HL-60/S4 (cell line): ENCODE data around the gene LMF1.

Source experiments
- in situ Hi-C: fragments of 300-500 bp; cut with MboI; formaldehyde crosslinking; loops from 2 replicates; pipeline ENCODE4 v1.14.3; 2022; ENCODE audit warnings: low sequenced_read_pairs

Gene LMF1

GRCh38 chr16:970766-971581 lies at the start of gene LMF1:
Gene LMF1, minus strand, starts transcription at chr16:970984. Its CDS starts 4 bp downstream, at chr16:970980.
- in situ Hi-C loops, result no loop called here

GRCh38 chr16:1020091-1020399 lies 49.3 kb upstream of the LMF1 start:
- in situ Hi-C loops, result no loop called here

DNA sequence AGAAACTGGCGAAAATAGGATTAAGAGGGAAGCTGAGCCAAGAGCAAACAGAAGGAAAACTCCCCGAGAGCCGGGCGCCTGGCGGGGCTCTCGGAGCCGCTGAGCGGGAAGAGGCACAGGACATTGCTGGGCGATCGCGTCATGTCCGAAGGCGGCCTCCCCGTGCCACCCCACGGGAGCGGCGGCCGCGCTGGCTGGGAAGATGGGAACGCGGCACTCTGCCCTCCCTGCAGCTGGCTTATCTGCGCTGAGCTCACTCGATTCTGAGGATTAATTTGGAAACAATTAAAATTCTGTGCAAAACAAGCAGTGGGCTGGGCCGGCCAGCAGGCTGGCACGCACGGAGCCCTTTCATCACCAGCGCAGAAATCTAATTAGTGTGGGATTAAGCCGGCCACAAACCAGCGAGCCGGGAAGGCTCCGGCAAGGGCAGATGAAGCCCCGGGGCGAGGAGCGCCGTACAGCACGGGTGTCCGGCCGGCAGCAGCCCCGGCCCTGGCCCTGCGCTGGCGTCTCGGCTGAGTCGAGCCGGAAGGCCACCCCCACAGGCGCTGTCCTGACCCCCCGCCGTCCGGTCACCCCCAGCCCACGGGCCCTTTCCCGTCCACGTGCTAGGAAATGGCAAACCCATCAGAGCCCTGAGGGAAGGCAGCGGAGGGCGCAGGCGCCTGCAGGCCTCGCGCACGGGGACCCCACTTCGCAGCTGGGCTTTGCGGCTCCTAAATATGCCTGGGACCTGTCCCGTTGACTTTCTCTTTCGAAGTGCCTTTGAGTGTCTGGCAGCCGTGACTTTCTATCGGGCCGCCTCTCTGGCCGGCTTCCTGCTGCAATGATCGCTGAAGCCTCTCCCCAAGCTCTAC lies 48.7 kb upstream of the LMF1 start:
- in situ Hi-C loops, result no loop called here

GRCh38 chr16:1018447-1019198 lies 47.8 kb upstream of the LMF1 start:
- in situ Hi-C loops, result no loop called here

DNA sequence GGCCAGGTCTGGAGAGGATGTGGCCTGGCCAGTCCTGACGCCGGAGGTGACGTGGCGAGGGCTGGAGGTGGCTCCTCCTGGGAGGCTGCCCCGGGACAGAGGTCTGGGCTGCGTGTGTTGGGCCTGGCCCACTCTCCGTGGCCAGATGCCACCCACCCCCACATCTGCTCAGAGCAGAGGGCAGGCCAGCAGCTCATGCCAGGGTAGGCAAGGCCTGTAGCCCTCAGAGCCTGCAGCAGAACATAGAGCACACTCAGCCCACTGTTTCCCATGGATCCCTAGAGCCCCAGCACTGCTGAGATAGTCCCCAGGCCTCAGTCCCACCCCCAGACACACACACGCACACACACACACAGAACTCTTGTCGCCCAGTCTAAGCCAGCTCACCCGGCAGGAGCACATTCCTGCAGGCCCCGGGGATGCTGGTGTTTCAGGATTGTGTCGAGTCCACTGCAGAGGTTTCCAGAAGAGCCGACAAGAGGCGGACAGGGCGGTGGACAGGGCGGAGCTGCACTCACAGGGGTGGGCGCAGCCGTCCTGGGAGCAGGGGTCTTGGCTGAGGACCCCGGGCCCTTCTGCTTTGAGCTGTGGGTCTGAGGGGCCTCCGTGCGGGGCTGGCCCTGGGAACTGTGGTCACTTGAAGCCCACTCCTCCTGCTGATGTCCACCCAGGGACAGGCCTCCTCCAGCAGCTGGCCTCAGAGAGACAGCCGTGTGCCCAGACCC lies 44.1 kb upstream of the LMF1 start:
- in situ Hi-C loops, result no loop called here

DNA sequence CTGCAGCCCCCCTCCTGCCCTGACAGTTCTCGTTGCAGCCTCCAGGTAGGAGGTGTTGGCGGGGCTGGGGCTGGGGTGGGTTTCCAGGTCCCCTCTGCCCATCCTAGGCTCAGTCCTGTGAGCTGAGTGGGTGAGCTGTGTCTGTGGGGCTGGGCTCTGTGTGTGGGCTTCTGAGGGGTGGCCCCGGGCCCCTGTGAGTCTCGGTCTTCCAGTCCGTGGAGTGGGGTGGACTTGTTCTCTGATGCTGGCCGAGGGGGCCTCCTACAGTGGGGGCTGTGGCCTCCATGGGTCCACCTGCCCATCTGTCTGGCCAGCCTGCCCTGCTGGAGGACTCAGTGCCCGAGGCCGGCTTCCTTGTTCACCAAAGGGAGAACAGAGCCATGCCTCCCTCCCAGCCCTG lies 43.4 kb upstream of the LMF1 start:
- in situ Hi-C loops, result no loop called here

- in situ Hi-C loops, result no loop called here
These were observed 42.8 kb upstream of the LMF1 start for GRCh38 chr16:1013593-1013900.

- in situ Hi-C loops, result no loop called here
These were observed 42.2 kb upstream of the LMF1 start for GRCh38 chr16:1012722-1013592.

DNA sequence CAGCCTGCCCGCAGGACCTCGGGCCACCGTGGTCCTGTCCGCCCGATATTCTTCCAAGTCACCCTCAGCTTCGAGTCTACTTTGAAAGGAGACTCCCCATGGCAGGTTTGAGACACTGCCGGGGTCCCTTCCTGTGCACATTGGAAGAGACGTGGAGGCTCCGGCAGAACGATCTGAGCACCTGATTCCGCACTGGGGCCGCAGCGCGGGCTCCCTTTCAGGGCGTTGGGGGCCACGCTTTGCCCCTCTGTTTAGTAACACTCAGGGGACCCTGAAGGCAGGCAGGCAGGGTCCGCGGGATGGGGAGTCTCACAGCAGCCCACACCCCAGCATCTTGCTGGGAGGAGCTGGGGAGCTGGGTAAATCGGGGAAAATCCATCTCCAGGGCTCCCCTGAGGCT lies 41.4 kb upstream of the LMF1 start:
- in situ Hi-C loops, result no loop called here

- in situ Hi-C loops, result no loop called here
These were observed 40.7 kb upstream of the LMF1 start for GRCh38 chr16:1011316-1012082.

GRCh38 chr16:1010815-1011214 lies 40.0 kb upstream of the LMF1 start:
- in situ Hi-C loops, result no loop called here

GRCh38 chr16:1010251-1010650 lies 39.5 kb upstream of the LMF1 start:
- in situ Hi-C loops, result no loop called here

GRCh38 chr16:1009358-1010150 lies 38.8 kb upstream of the LMF1 start:
- in situ Hi-C loops, result no loop called here

DNA sequence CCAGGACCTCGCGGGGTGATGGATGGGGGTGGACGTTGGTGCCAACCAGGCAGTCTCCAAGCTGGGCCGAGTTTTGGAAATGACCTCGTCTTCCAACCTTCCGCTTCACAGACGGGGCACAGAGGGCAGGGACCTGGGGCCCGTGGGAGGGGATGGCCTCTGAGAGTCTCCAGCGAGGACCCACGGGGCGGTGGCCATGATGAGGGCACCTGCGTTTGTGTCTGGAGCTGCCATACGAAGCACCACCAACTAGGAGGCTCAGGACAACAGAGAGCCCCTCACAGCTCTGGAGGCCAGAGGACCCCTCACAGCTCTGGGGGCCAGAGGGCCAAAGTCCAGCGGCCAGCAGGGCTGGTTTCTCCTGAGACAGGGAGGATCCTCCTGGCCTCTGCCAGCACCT lies 37.3 kb upstream of the LMF1 start:
- in situ Hi-C loops, result no loop called here

- in situ Hi-C loops, result no loop called here
These were observed 36.6 kb upstream of the LMF1 start for GRCh38 chr16:1007284-1007850.

GRCh38 chr16:1006781-1007180 lies 36.0 kb upstream of the LMF1 start:
- in situ Hi-C loops, result no loop called here

DNA sequence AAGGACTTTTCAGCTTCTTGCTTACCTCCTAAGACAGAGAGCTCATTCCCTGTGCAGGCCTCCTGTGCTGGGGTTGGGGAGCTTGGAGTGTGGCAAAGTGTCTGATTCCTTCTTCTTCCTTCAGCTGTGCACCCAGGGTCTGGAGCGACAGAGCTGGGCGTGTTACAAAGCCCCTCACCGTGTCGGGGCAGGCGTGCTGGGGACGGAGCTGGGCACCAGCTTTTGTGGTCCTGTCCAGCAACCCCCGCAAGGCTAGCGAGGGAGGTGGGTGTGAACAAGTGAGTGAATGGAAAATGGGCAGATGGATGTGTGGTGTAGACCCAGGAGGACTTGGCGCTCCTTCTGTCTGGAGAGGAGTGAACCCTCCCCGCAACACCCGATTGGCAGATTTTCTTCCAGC lies 34.5 kb upstream of the LMF1 start:
- in situ Hi-C loops, result no loop called here
